SK-N-SH treated with all-trans-retinoic acid at 6 μM for 48 hours (cell line): ENCODE results near the gene HASPIN.
"Not testable (repeated sequence)": the region's sequence is repeated elsewhere in the genome, so short reads cannot be mapped to it uniquely, and the experiment has no call there.

Experiments used
- ATAC-seq: fragments of 200-7000 bp; cut with Tn5 transposase; 3 replicates; pipeline ENCODE4 v1.9.1; 2020; ENCODE audit warnings: mild to moderate bottlenecking, moderate library complexity
- ARNTL ChIP-seq: fragments of 450-650 bp; formaldehyde crosslinking; IDR thresholded peaks from 2 replicates; pipeline ENCODE4 v1.5.0; 2020; ENCODE audit warnings: low read depth, mild to moderate bottlenecking, moderate library complexity, borderline replicate concordance
- BACH2 ChIP-seq: fragments of 250-450 bp; sonication (Bioruptor Pico); IDR thresholded peaks from 2 replicates; pipeline ENCODE4 v1.9.0; 2021; ENCODE audit warnings: mild to moderate bottlenecking, borderline replicate concordance
- CSDC2 ChIP-seq: fragments of 250-450 bp; sonication (Bioruptor Pico); IDR thresholded peaks from 2 replicates; pipeline ENCODE4 v1.5.0; 2020; ENCODE audit warnings: mild to moderate bottlenecking, moderate library complexity
- ESRRG ChIP-seq: fragments of 250-450 bp; sonication (Bioruptor Pico); IDR thresholded peaks from 2 replicates; pipeline ENCODE4 v1.6.1; 2021; ENCODE audit warnings: mild to moderate bottlenecking
- ISL1 ChIP-seq: fragments of 250-450 bp; sonication (Bioruptor Pico); IDR thresholded peaks from 2 replicates; pipeline ENCODE4 v2.1.2; 2022; ENCODE audit warnings: mild to moderate bottlenecking, moderate library complexity
- OSR1 ChIP-seq: fragments of 250-450 bp; sonication (Bioruptor Pico); IDR thresholded peaks from 2 replicates; pipeline ENCODE4 v1.8.0; 2022; ENCODE audit warnings: moderate library complexity, mild to moderate bottlenecking, inconsistent platforms
- PPARA ChIP-seq: fragments of 250-450 bp; sonication (Bioruptor Pico); IDR thresholded peaks from 2 replicates; pipeline ENCODE4 v1.5.0; 2020; ENCODE audit warnings: mild to moderate bottlenecking, borderline replicate concordance
- RARB ChIP-seq: fragments of 250-450 bp; sonication (Bioruptor Pico); IDR thresholded peaks from 2 replicates; pipeline ENCODE4 v1.8.0; 2021; ENCODE audit warnings: mild to moderate bottlenecking, moderate library complexity
- SNAI2 ChIP-seq: fragments of 250-450 bp; sonication (Bioruptor Pico); IDR thresholded peaks from 2 replicates; pipeline ENCODE4 v1.5.0; 2020; ENCODE audit warnings: mild to moderate bottlenecking, moderate library complexity
- TCF4 ChIP-seq: fragments of 250-450 bp; sonication (Bioruptor Pico); IDR thresholded peaks from 2 replicates; pipeline ENCODE4 v1.8.0; 2021; ENCODE audit warnings: mild to moderate bottlenecking, moderate library complexity, borderline replicate concordance
- TOX ChIP-seq: fragments of 250-450 bp; sonication (Bioruptor Pico); IDR thresholded peaks from 2 replicates; pipeline ENCODE4 v1.8.0; 2021; ENCODE audit warnings: mild to moderate bottlenecking, moderate library complexity, borderline replicate concordance
- TSHZ2 ChIP-seq: fragments of 250-450 bp; sonication (Bioruptor Pico); IDR thresholded peaks from 2 replicates; pipeline ENCODE4 v1.5.0; 2020; ENCODE audit warnings: mild to moderate bottlenecking, moderate library complexity
- ZC3H10 ChIP-seq: fragments of 250-450 bp; sonication (Bioruptor Pico); IDR thresholded peaks from 2 replicates; pipeline ENCODE4 v1.5.1; 2021; ENCODE audit warnings: mild to moderate bottlenecking, moderate library complexity
- ZFP3 ChIP-seq: fragments of 250-450 bp; sonication (Bioruptor Pico); IDR thresholded peaks from 2 replicates; pipeline ENCODE4 v1.5.0; 2020; ENCODE audit warnings: mild to moderate bottlenecking, moderate library complexity
- ZFP30 ChIP-seq: fragments of 450-650 bp; formaldehyde crosslinking; IDR thresholded peaks from 2 replicates; pipeline ENCODE4 v1.5.0; 2022; ENCODE audit warnings: mild to moderate bottlenecking, moderate library complexity
- ZNF565 ChIP-seq: fragments of 450-650 bp; formaldehyde crosslinking; conservative IDR thresholded peaks from 2 replicates; pipeline ENCODE4 v1.5.0; 2020; ENCODE audit warnings: low read depth, mild to moderate bottlenecking, moderate library complexity
- ZNF70 ChIP-seq: fragments of 450-650 bp; formaldehyde crosslinking; IDR thresholded peaks from 2 replicates; pipeline ENCODE4 v1.5.0; 2020; ENCODE audit warnings: mild to moderate bottlenecking, moderate library complexity
- ZNF8 ChIP-seq: fragments of 450-650 bp; formaldehyde crosslinking; IDR thresholded peaks from 2 replicates; pipeline ENCODE4 v1.5.0; 2020; ENCODE audit warnings: mild to moderate bottlenecking, moderate library complexity
- TF ChIP-seq, protein P1 (sequence below): fragments of 250-450 bp; sonication (Bioruptor Pico); IDR thresholded peaks from 2 replicates; pipeline ENCODE4 v1.8.0; 2020; ENCODE audit warnings: mild to moderate bottlenecking, moderate library complexity, borderline replicate concordance
- TF ChIP-seq, protein P2 (sequence below): fragments of 250-450 bp; sonication (Bioruptor Pico); IDR thresholded peaks from 2 replicates; pipeline ENCODE4 v1.5.1; 2021; ENCODE audit warnings: mild to moderate bottlenecking, moderate library complexity
- TF ChIP-seq, protein P3 (sequence below): fragments of 250-450 bp; sonication (Bioruptor Pico); IDR thresholded peaks from 2 replicates; pipeline ENCODE4 v1.5.1; 2020; ENCODE audit warnings: low read depth, mild to moderate bottlenecking, moderate library complexity

Gene HASPIN

DNA sequence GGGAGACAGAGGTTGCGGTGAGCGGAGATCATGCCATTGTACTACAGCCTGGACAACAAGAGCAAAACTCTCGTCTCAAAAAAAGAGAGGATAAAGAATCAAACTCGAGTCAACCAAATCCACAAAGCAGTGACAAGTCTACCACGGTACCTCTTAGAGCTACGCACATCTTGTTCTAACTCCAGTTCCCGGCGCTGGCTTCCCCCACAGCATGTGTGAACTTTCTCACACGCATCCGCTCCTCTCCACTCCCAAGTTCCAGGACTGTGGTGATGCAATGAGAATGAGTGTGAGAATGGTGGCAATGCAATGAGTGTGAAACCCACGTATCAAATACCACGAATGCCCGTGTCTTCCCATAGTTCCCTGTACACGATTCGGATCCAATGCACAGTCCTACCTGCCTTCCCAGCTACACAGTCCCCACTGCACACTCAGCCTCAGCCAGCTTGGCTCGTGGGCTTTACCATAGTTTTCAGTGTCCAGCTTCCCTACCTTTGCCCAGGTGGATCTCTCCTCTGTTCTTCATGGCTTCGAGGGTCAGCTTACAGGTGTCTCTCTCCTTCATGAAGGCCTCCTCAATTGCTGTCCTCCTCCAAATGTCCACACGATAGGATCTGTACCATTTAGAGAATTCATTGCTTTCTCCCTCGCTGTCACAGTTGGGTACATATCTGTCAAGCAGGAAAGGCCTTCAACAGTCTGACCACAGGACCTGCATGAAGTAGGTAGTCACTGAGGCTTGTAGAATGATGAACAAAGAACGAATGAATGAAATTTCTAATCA is 18.6 kb upstream of the HASPIN start (continued):
- no peak for TF ChIP-seq TCF4 (CRISPR knock-in tag)

DNA sequence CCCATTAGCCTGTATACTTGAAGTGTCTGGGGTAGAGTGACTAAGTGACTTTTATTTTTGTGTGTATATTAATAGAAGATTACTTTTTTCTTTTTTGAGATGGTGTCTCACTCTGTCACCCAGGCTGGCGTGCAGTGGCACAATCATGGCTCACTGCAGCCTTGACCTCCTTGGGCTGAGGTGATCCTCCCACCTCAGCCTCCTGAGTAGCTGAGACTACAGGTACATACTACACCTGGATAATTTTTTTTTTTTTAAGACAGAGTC is 18.1 kb upstream of the HASPIN start:
- not testable (repeated sequence) for ATAC-seq

DNA sequence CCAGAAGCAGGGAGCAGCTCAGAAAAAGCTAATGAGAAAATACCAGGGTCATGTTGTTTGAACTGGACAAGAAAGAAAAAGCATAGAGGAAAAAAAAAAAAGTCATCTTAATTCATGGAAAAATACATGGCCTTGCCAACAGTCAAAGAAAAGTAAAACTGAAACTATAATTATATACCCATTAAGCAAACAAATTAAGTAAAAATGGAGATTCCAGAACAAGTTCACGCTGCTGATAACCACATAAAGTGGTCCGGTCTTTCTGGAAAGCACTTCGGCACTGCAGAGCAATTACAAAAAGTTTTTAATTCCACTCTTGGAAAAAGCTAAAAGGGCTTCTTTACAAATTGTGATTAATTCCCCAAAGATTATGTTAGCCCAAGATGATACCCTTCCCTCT is 15.3 kb upstream of the HASPIN start:
- ATAC-seq = no peak
- TF ChIP-seq ISL1 (CRISPR knock-in tag) = no peak
- TF ChIP-seq OSR1 (CRISPR knock-in tag) = no peak
- TF ChIP-seq ZC3H10 (CRISPR knock-in tag) = no peak
- no peak for TF ChIP-seq BACH2
- TF ChIP-seq, protein P1, sequence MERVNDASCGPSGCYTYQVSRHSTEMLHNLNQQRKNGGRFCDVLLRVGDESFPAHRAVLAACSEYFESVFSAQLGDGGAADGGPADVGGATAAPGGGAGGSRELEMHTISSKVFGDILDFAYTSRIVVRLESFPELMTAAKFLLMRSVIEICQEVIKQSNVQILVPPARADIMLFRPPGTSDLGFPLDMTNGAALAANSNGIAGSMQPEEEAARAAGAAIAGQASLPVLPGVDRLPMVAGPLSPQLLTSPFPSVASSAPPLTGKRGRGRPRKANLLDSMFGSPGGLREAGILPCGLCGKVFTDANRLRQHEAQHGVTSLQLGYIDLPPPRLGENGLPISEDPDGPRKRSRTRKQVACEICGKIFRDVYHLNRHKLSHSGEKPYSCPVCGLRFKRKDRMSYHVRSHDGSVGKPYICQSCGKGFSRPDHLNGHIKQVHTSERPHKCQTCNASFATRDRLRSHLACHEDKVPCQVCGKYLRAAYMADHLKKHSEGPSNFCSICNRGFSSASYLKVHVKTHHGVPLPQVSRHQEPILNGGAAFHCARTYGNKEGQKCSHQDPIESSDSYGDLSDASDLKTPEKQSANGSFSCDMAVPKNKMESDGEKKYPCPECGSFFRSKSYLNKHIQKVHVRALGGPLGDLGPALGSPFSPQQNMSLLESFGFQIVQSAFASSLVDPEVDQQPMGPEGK (CRISPR knock-in tag) = no peak
- no peak for TF ChIP-seq ZFP30 (CRISPR knock-in tag)
- TF ChIP-seq, protein P2, sequence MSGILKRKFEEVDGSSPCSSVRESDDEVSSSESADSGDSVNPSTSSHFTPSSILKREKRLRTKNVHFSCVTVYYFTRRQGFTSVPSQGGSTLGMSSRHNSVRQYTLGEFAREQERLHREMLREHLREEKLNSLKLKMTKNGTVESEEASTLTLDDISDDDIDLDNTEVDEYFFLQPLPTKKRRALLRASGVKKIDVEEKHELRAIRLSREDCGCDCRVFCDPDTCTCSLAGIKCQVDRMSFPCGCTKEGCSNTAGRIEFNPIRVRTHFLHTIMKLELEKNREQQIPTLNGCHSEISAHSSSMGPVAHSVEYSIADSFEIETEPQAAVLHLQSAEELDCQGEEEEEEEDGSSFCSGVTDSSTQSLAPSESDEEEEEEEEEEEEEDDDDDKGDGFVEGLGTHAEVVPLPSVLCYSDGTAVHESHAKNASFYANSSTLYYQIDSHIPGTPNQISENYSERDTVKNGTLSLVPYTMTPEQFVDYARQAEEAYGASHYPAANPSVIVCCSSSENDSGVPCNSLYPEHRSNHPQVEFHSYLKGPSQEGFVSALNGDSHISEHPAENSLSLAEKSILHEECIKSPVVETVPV (CRISPR knock-in tag) = no peak
- no peak for TF ChIP-seq ESRRG
- no peak for TF ChIP-seq ZNF8 (CRISPR knock-in tag)
- no peak for TF ChIP-seq TCF4 (CRISPR knock-in tag)
- no peak for TF ChIP-seq PPARA (CRISPR knock-in tag)
- no peak for TF ChIP-seq ZNF565
- no peak for TF ChIP-seq RARB
- TF ChIP-seq CSDC2 (CRISPR knock-in tag) = no peak
- no peak for TF ChIP-seq ZFP3 (CRISPR knock-in tag)
- TF ChIP-seq SNAI2 (CRISPR knock-in tag) = no peak
- TF ChIP-seq ZNF70 (CRISPR knock-in tag) = no peak
- TF ChIP-seq, protein P3, sequence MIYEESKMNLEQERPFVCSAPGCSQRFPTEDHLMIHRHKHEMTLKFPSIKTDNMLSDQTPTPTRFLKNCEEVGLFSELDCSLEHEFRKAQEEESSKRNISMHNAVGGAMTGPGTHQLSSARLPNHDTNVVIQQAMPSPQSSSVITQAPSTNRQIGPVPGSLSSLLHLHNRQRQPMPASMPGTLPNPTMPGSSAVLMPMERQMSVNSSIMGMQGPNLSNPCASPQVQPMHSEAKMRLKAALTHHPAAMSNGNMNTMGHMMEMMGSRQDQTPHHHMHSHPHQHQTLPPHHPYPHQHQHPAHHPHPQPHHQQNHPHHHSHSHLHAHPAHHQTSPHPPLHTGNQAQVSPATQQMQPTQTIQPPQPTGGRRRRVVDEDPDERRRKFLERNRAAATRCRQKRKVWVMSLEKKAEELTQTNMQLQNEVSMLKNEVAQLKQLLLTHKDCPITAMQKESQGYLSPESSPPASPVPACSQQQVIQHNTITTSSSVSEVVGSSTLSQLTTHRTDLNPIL (CRISPR knock-in tag) = no peak
- TF ChIP-seq TSHZ2 (CRISPR knock-in tag) = no peak

- ATAC-seq = peak; percentile 49; the same call in 2 of the 3 replicates
- TF ChIP-seq TOX (CRISPR knock-in tag) = no peak
- TF ChIP-seq CSDC2 (CRISPR knock-in tag) = no peak
- no peak for TF ChIP-seq ISL1 (CRISPR knock-in tag)
- TF ChIP-seq ZNF565 = no peak
- no peak for TF ChIP-seq ZNF70 (CRISPR knock-in tag)
- TF ChIP-seq OSR1 (CRISPR knock-in tag) = no peak
- TF ChIP-seq RARB = no peak
- TF ChIP-seq, protein P1 (CRISPR knock-in tag) = no peak
- TF ChIP-seq TCF4 (CRISPR knock-in tag) = no peak
- no peak for TF ChIP-seq PPARA (CRISPR knock-in tag)
- TF ChIP-seq ESRRG = no peak
- TF ChIP-seq ARNTL (CRISPR knock-in tag) = no peak
- TF ChIP-seq TSHZ2 (CRISPR knock-in tag) = no peak
- TF ChIP-seq, protein P2 (CRISPR knock-in tag) = no peak
Measured at GRCh38 chr17:3710951-3711383, 12.7 kb upstream of the HASPIN start.
